GM12878 (cell line): ENCODE data around the gene RETREG1. TPM values are rescaled to one million over a fixed set of nuclear protein-coding genes. Genes with fewer than 3 reads are reported as not detected.

Source experiments
- ATAC-seq: fragments of 200-7000 bp; cut with Tn5 transposase; 3 replicates; pipeline ENCODE4 v1.9.1; 2020; ENCODE audit warnings: mild to moderate bottlenecking, moderate library complexity
- Bru-seq: library from RNA; stranded (reverse); fragments of 400-500 nt; gene quantifications from one replicate; lab custom pipeline; 2021; lab: Mats Ljungman, UMichigan
- BruChase-seq, 2 experiments: library from RNA; stranded (reverse); fragments of 400-500 nt; gene quantifications; one replicate each; lab custom pipeline; 2021; lab: Mats Ljungman, UMichigan
- BruUV-seq: library from RNA; stranded (reverse); fragments of 400-500 nt; replicated peaks from 2 replicates; lab custom pipeline; 2021; lab: Mats Ljungman, UMichigan
- CTCF ChIA-PET: fragments of 300-600 bp; sonication (Branson Sonifier 250); formaldehyde crosslinking; extraction: SDS; loops from one replicate; lab custom pipeline; 2021; ENCODE audit warnings: inconsistent platforms; lab: Yijun Ruan, JAX
- POLR2A ChIA-PET: fragments of 350-600 bp; formaldehyde crosslinking; extraction: SDS; loops from one replicate; lab custom pipeline; 2021; ENCODE audit warnings: inconsistent platforms; lab: Charles Lee
- RAD21 ChIA-PET: fragments of 300-600 bp; sonication (Branson Sonifier 250); formaldehyde crosslinking; loops from one replicate; lab custom pipeline; 2023; ENCODE audit warnings: antibody characterized with exemption; ENCODE audit not compliant: unreplicated experiment; lab: Charles Lee
- SMC1A ChIA-PET: fragments of 300-600 bp; sonication (Branson Sonifier 250); formaldehyde crosslinking; loops from one replicate; lab custom pipeline; 2023; ENCODE audit not compliant: unreplicated experiment, uncharacterized antibody; lab: Charles Lee
- DNase-seq: peaks from one replicate; pipeline ENCODE4 v3.0.0-alpha.2; 2011; ENCODE audit warnings: low read depth, low spot score
- FAIRE-seq: peaks from 3 replicates; lab custom pipeline; 2011; peaks lifted over from hg19 to GRCh38; lab: Jason Lieb, UNC
- H2AFZ ChIP-seq: 2 replicates; pipeline ENCODE4 v1.6.0; 2011; ENCODE audit warnings: low read depth, low read length, control low read depth; ENCODE audit not compliant: control insufficient read depth
- H3K27ac ChIP-seq: 2 replicates; pipeline ENCODE4 v1.5.1; 2011; ENCODE audit warnings: control low read depth; ENCODE audit not compliant: control insufficient read depth, insufficient read depth
- H3K27me3 ChIP-seq, 2 experiments: replicated peaks in 1 of 2; 2 replicates each; pipeline versions ENCODE4 v1.6.0 to v1.6.1; 2011; ENCODE audit warnings: low read length in 1 of 2; ENCODE audit not compliant: control insufficient read depth in 2 of 2, insufficient read depth in 2 of 2
- H3K36me3 ChIP-seq, 2 experiments: 2 replicates each; pipeline ENCODE4 v1.5.1; 2011; ENCODE audit warnings: low read length in 1 of 2; ENCODE audit not compliant: control insufficient read depth in 2 of 2, insufficient read depth in 2 of 2
- H3K4me1 ChIP-seq: 2 replicates; pipeline ENCODE4 v1.6.1; 2011; ENCODE audit warnings: mild to moderate bottlenecking, low read length, moderate library complexity, mixed read lengths; ENCODE audit not compliant: control insufficient read depth, insufficient read depth
- H3K4me2 ChIP-seq: 2 replicates; pipeline ENCODE4 v1.6.0; 2011; ENCODE audit warnings: control low read depth; ENCODE audit not compliant: control insufficient read depth, insufficient read depth
- H3K4me3 ChIP-seq: fragments of 200-600 bp; sonication (generic); 2 replicates; pipeline ENCODE4 v1.5.1; 2016
- H3K79me2 ChIP-seq: 2 replicates; pipeline ENCODE4 v1.6.0; 2011; ENCODE audit warnings: low read length; ENCODE audit not compliant: control insufficient read depth, insufficient read depth
- H3K9ac ChIP-seq: 2 replicates; pipeline ENCODE4 v1.8.0; 2011; ENCODE audit warnings: low read length, control low read depth, mixed read lengths; ENCODE audit not compliant: control insufficient read depth, insufficient read depth
- H3K9me3 ChIP-seq: replicated peaks from 3 replicates; pipeline ENCODE4 v1.5.1; 2011; ENCODE audit warnings: mild to moderate bottlenecking, low read length; ENCODE audit not compliant: control insufficient read depth, insufficient read depth
- H4K20me1 ChIP-seq: 2 replicates; pipeline ENCODE4 v1.6.0; 2011; ENCODE audit not compliant: control insufficient read depth, insufficient read depth
- HDAC6 ChIP-seq: fragments of 200-600 bp; sonication (generic); IDR thresholded peaks from one replicate; pipeline ENCODE4 v1.8.0; 2017; ENCODE audit warnings: antibody characterized with exemption; ENCODE audit not compliant: unreplicated experiment
- IRF5 ChIP-seq: fragments of 450-650 bp; IDR thresholded peaks from 2 replicates; pipeline ENCODE4 v1.6.1; 2017; ENCODE audit warnings: borderline replicate concordance
- POLR2A ChIP-seq: IDR thresholded peaks from 2 replicates; pipeline ENCODE4 v1.6.1; 2011; ENCODE audit warnings: low read depth, mild to moderate bottlenecking, low read length
- SUZ12 ChIP-seq: fragments of 200-600 bp; sonication (generic); IDR thresholded peaks from one replicate; pipeline ENCODE4 v1.6.1; 2018; ENCODE audit warnings: antibody characterized with exemption, mild to moderate bottlenecking; ENCODE audit not compliant: unreplicated experiment
- TBL1XR1 ChIP-seq: IDR thresholded peaks from 2 replicates; pipeline ENCODE4 v1.6.1; 2012; ENCODE audit warnings: low read depth, low read length, improper control_type of control experiment
- whole genome bisulfite sequencing: methylation state at CpG from one replicate; pipeline ENCODE4 v1.1.6; 2016; ENCODE audit warnings: low lambda C conversion rate; ENCODE audit not compliant: insufficient replicate concordance, insufficient coverage; ENCODE audit errors: missing lambda C conversion rate; 5-methylcytosine and 5-hydroxymethylcytosine counted together
- in situ Hi-C: fragments of 300-500 bp; cut with MboI; formaldehyde crosslinking; loops from 9 replicates; pipeline ENCODE4 v1.14.3; 2018; ENCODE audit warnings: mixed read lengths
- intact Hi-C: fragments of 100-400 bp; cut with micrococcal nuclease; formaldehyde crosslinking; loops from one replicate; pipeline ENCODE4 v1.14.2; 2022; ENCODE audit not compliant: unreplicated experiment
- long read RNA-seq, 2 experiments: library from polyadenylated mRNA; unstranded; transcript quantifications; one replicate each; pipeline ENCODE4 v2.0.0, GENCODE V29; 2019 to 2020
- polyA minus RNA-seq, 3 experiments: library from RNA; depleted of rRNA, polyadenylated mRNA; stranded (reverse); fragments of >200 nt; gene quantifications; 2 replicates each; pipeline ENCODE4 v1.2.3, GENCODE V29; 2011
- polyA plus RNA-seq, 11 experiments: library from polyadenylated mRNA; depleted of rRNA in 4 of 11; unstranded in 6 of 11; stranded (reverse) in 5 of 11; fragments of >200 nt; fragmentation: Nextera tagmentation in 4 of 11; fragmentation: Illumina TruSeq in 1 of 11; extraction: Ambion mirVana in 4 of 11; extraction: Trizol in 1 of 11; gene quantifications; 1 replicate in 1 of 11; 2 replicates in 10 of 11; pipeline versions ENCODE4 v1.2.1 to v1.2.3, GENCODE V29; 2011 to 2016; ENCODE audit warnings: inconsistent platforms in 2 of 11, missing spikeins in 2 of 11, low read depth in 1 of 11
- total RNA-seq, 4 experiments: library from RNA; depleted of rRNA in 3 of 4; stranded (reverse); fragments of >200 nt in 3 of 4; fragmentation: Illumina TruSeq in 1 of 4; extraction: Trizol in 1 of 4; gene quantifications; 2 replicates each; pipeline versions ENCODE4 v1.2.1 to v1.2.3, GENCODE V29; 2013 to 2021

Gene RETREG1
- total RNA-seq (2013; cell fraction: nucleolus; rRNA removed), result 0.48 TPM in 1 of 2 replicates, not detected in the other
- 7.9 and 9.3 TPM in 2 replicates for total RNA-seq (2014; rRNA removed)
- total RNA-seq (2014; rRNA removed; fragmentation: Illumina TruSeq; extraction: Trizol), result 8.4 and 8.9 TPM in 2 replicates
- total RNA-seq (2021), result 8.0 and 12.2 TPM in 2 replicates
- polyA plus RNA-seq (2011; ENCODE audit: low read depth), result 0.29 TPM
- 3.9 and 4.8 TPM in 2 replicates for polyA plus RNA-seq (2011; rRNA removed)
- polyA plus RNA-seq (2011; cell fraction: cytosol; rRNA removed), result 3.7 and 4.1 TPM in 2 replicates
- 2.7 and 3.3 TPM in 2 replicates for polyA plus RNA-seq (2011; cell fraction: nucleus; rRNA removed)
- polyA plus RNA-seq (2012), result 0.95 TPM in 2 replicates
- polyA plus RNA-seq (2014; fragmentation: Illumina TruSeq; extraction: Trizol), result 6.4 and 7.2 TPM in 2 replicates
- polyA plus RNA-seq (2014; fragmentation: Nextera tagmentation; extraction: Ambion mirVana), result 1 to 10 TPM; 3.9 to 5.1 TPM
- 6.3 and 6.5 TPM in 2 replicates for polyA plus RNA-seq (2014; rRNA removed)
- polyA plus RNA-seq (2016; fragmentation: Nextera tagmentation; extraction: Ambion mirVana), result 1 to 10 TPM; 6.0 to 7.1 TPM
- polyA minus RNA-seq (2011; rRNA and poly(A)+ RNA removed), result 3.3 and 6.4 TPM in 2 replicates
- 1.9 and 2.2 TPM in 2 replicates for polyA minus RNA-seq (2011; cell fraction: cytosol; rRNA and poly(A)+ RNA removed)
- polyA minus RNA-seq (2011; cell fraction: nucleus; rRNA and poly(A)+ RNA removed), result 2.2 and 3.3 TPM in 2 replicates
- Bru-seq, nascent RNA, result percentile 15 among the genes with signal in this experiment
- percentile 10 among the genes with signal in this experiment for BruChase-seq, experiment 1, labeled RNA remaining after a 6-hour chase
- BruChase-seq, experiment 2, labeled RNA remaining after a 2-hour chase, result percentile 17 among the genes with signal in this experiment
- long read RNA-seq, experiment 1, result 0 reads
- long read RNA-seq, experiment 2, partial matches to known transcripts, result 0 of 1 reads
- long read RNA-seq, experiment 2, other reads (novel, unspliced or antisense), result 1 of 1 reads

GRCh38 chr5:16616536-16617273, at the start of gene RETREG1:
Gene RETREG1 (minus strand): TSS chr5:16616997. CDS start chr5:16616971, 26 bp downstream.
- RAD21 ChIA-PET, result no interaction called here
- Histone ChIP-seq H3K4me1 (no peaks in the 10 kb centered on the region), H2AFZ (peak within 1 kb of the TSS; percentile 42), H4K20me1 (no peaks in the 10 kb centered on the region), H3K4me2 (peak within 1 kb of the TSS; percentile 82), H3K9ac (no peak within 1 kb of the TSS; the same call in 1 of the 2 replicates), H3K9me3 (no peaks in the 10 kb centered on the region), H3K27me3 (peaks cover 2 to 6% of the 10 kb centered on the region in 2 experiments), H3K36me3 (no peaks in the 10 kb centered on the region), H3K27ac (no peak within 1 kb of the TSS), H3K4me3 (peak within 1 kb of the TSS; percentile 61; the same call in 1 of the 2 replicates), H3K79me2 (no peaks in the 10 kb centered on the region)
- FAIRE-seq, result no peak
- intact Hi-C loops (no loop called here), in situ Hi-C loops (no loop called here)
- WGBS, result 2% methylated on average over 13 of the region's 86 CpGs
- TF ChIP-seq IRF5, result no peak
- peak; percentile 42 for TF ChIP-seq HDAC6
- no peak for TF ChIP-seq TBL1XR1
- TF ChIP-seq POLR2A, result peak; percentile 19; the same call in 1 of the 2 replicates
- TF ChIP-seq SUZ12, result peak; percentile 35
- no peak for DNase-seq
- ATAC-seq, result peak; percentile 79
- no TSS peak for BruUV-seq
- SMC1A ChIA-PET, result no interaction called here
- CTCF ChIA-PET, result no interaction called here
- POLR2A ChIA-PET, result no interaction called here
